RWPE1 (cell line): Measurements from ENCODE around the gene EDEM1.

Source experiments
- CTCF ChIA-PET: fragments of 350-600 bp; sonication (Branson Sonifier 250); formaldehyde crosslinking; extraction: SDS; loops from one replicate; lab custom pipeline; 2021; lab: Yijun Ruan, JAX
- POLR2A ChIA-PET: fragments of 400-600 bp; formaldehyde crosslinking; extraction: SDS; loops from one replicate; lab custom pipeline; 2020; ENCODE audit warnings: antibody characterized with exemption; ENCODE audit not compliant: low non-redundant PET; lab: Yijun Ruan, JAX
- DNase-seq: peaks from one replicate; pipeline ENCODE4 v3.0.0; 2012; ENCODE audit warnings: low spot score
- H3K27ac ChIP-seq: fragments of 450-650 bp; 2 replicates; pipeline ENCODE4 v1.5.1; 2017
- TF ChIP-seq, protein P1 (sequence below): fragments of 450-650 bp; conservative IDR thresholded peaks from 2 replicates; pipeline ENCODE4 v1.5.1; 2017; ENCODE audit warnings: low read depth, mild to moderate bottlenecking

Gene EDEM1

DNA sequence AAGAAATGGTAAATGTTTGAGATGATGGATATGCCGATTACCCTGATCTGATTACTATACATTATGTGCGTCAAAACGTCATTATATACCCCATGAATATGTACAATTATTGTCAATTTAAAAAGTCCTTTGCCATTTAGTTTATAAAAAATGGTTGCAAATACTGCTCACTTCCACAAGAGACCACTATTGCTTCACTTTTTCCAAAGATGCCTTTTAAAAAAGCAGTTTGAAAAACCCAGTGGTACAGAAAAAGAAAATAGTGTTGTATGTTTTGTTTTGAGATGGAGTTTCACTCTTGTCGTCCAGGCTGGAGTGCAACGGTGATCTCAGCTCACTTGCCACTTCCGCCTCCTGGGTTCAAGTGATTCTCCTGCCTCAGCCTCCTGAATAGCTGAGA lies 39.3 kb downstream of the EDEM1 start:
- CTCF ChIA-PET = no interaction called here
- DNase-seq = peak; percentile 9

DNA sequence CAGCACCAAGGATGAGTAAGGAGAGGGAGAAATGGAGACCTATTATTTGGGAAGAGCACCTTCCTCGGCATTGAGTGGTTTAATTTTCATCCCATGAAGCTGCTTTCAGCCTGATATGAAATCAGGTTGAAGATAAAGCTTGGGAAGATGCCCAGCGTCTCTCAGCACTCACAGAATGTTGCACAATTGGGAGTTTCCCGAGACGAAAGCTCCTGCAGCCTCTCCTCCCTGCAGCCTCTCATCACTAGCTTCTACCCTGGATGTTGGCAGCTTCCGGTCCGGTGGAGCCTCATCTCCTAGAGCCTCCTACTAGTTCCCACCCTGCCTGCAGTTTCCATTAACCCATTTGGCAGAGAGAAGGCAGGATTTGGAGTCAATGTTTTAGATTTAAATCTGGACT lies 40.3 kb downstream of the EDEM1 start:
- ChIA-PET POLR2A (no interaction called here), CTCF (no interaction called here)
- TF ChIP-seq, protein P1, sequence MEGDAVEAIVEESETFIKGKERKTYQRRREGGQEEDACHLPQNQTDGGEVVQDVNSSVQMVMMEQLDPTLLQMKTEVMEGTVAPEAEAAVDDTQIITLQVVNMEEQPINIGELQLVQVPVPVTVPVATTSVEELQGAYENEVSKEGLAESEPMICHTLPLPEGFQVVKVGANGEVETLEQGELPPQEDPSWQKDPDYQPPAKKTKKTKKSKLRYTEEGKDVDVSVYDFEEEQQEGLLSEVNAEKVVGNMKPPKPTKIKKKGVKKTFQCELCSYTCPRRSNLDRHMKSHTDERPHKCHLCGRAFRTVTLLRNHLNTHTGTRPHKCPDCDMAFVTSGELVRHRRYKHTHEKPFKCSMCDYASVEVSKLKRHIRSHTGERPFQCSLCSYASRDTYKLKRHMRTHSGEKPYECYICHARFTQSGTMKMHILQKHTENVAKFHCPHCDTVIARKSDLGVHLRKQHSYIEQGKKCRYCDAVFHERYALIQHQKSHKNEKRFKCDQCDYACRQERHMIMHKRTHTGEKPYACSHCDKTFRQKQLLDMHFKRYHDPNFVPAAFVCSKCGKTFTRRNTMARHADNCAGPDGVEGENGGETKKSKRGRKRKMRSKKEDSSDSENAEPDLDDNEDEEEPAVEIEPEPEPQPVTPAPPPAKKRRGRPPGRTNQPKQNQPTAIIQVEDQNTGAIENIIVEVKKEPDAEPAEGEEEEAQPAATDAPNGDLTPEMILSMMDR = no peak
- DNase-seq = no peak
- H3K27ac ChIP-seq = no peak overlapping the region

More for the DNA sequence above, 39.3 kb downstream of the EDEM1 start:
- TF ChIP-seq, protein P1 = peak; percentile 33
- H3K27ac ChIP-seq = no peak overlapping the region
- POLR2A ChIA-PET = no interaction called here

DNA sequence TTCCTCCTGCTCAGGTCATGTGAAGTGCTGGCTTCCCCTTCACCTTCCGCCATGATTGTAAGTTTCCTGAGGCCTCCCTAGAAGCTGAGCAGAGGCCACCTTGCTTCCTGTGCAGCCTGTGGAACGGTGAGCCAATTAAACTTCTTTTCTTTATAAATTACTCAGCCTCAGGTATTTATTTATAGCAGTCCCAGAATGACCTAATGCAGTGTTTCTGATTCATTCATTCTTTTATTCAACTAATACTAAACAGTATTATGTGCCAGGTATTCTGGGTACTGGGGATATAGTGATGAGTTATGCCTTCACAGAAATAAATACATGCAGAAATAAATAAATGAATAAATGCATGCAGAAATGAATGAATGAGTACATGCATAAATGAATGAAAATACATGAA lies 41.9 kb downstream of the EDEM1 start:
- no peak overlapping the region for H3K27ac ChIP-seq
- DNase-seq = no peak
- CTCF ChIA-PET = no interaction called here
- POLR2A ChIA-PET = no interaction called here
- TF ChIP-seq, protein P1 = no peak

DNA sequence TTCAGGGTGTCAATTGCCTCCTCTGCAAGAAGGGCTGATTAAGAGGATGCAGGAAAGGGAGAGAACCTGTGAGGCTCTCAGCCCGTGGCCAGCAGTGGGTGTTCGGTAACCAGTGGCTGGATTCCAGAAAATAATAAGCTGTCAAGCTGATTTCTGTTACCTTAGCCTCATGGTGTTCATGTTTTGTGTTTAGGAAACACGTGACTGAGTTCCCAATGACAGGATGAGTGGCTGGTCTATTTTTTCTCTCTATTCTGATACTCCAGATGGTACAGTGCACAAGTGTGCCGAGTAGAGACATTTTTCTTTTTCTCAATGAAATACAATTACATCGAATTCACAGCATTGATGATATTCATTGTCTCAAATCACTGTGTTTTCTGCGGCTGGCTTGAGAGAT lies 43.6 kb downstream of the EDEM1 start:
- POLR2A ChIA-PET = no interaction called here
- CTCF ChIA-PET = no interaction called here
- TF ChIP-seq, protein P1 = no peak
- DNase-seq = no peak
- H3K27ac ChIP-seq = no peak overlapping the region

DNA sequence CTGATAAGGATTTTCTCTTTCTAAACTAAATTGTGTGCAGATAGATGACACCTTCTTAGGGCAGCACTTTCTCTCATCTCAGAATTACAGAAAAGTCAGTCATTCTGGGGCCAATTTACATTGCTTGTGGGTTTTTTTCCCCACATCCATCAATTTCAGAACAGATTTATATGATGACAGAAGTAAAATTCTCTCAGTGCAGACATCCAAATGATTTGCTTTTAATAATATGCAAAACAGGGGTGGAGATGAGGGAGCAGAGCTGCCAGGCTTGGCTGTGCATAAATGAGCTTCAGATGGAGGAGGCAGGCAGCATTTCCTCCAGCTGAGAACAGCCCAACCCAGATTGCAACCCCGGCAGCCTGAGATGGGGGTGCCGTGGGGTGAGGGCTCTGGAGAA lies 44.0 kb downstream of the EDEM1 start:
- TF ChIP-seq, protein P1 = no peak
- ChIA-PET CTCF (no interaction called here), POLR2A (no interaction called here)
- no peak overlapping the region for H3K27ac ChIP-seq
- no peak for DNase-seq

DNA sequence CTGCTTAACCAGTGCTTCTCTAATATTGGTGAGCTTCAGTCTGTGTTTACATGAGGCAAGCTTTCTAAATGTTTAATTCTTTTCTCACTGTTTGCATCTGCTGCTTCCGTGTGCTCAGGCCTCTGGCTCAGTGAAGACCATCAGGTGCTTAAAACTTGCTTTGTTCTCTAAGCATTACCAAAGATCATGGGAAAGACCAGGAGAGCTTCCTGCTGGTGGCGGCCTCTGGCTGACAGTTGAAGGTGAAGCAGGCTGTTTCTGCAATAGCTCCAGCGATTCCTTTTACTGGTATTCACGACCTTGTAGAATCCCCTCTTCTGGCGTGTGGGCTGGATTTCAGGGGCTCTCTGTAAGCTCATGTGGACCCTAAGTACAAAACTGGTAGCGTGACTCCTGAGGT lies 45.1 kb downstream of the EDEM1 start:
- no peak for DNase-seq
- POLR2A ChIA-PET = no interaction called here
- H3K27ac ChIP-seq = no peak overlapping the region
- TF ChIP-seq, protein P1 = no peak
- CTCF ChIA-PET = no interaction called here

DNA sequence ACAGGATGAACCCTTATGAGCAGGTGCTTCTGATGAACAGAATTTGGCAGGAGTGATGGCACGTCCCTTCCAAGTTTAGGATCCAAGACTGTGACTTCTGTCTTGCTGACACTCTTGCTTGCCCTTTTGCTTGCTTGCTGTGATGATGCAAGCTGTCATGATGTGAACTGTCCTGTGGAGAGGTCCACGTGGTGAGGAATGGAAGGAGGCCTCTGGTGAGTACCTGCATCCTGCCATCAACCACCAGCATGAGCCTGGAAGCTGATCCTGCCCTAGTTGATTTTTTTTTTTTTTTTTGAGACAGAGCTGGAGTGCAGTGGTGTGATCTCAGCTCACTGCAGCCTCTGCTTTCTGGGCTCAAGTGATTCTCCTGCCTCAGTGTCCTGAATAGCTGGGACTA lies 45.5 kb downstream of the EDEM1 start:
- TF ChIP-seq, protein P1 = no peak
- CTCF ChIA-PET = no interaction called here
- POLR2A ChIA-PET = no interaction called here
- no peak overlapping the region for H3K27ac ChIP-seq
- no peak for DNase-seq
